GM12891 (cell line): ENCODE measurements around the gene GATAD2B.

Experiments
- POLR2A ChIP-seq: IDR thresholded peaks from 2 replicates; pipeline ENCODE4 v1.6.1; 2011; ENCODE audit warnings: low read depth, low read length, control low read depth
- POLR2AphosphoS5 ChIP-seq: IDR thresholded peaks from 2 replicates; pipeline ENCODE4 v1.6.1; 2011; ENCODE audit warnings: low read depth, low read length, control low read depth
- POU2F2 ChIP-seq: IDR thresholded peaks from 2 replicates; pipeline ENCODE4 v1.6.1; 2011; ENCODE audit warnings: low read depth, mild to moderate bottlenecking, control low read depth, low read length, moderate library complexity
- SPI1 ChIP-seq: IDR thresholded peaks from 2 replicates; pipeline ENCODE4 v1.6.1; 2011; ENCODE audit warnings: low read depth, low read length, control low read depth
- TAF1 ChIP-seq: IDR thresholded peaks from 2 replicates; pipeline ENCODE4 v1.6.1; 2011; ENCODE audit warnings: low read depth, low read length, control low read depth

- no peak for TF ChIP-seq POLR2AphosphoS5
- TF ChIP-seq POLR2A, result no peak; the same call in 1 of the 2 replicates
- TF ChIP-seq SPI1, result peak; percentile 42; the same call in 1 of the 2 replicates
- TF ChIP-seq TAF1, result no peak
- TF ChIP-seq POU2F2, result no peak
Measured at GRCh38 chr1:153775458-153776327, 147.1 kb downstream of the GATAD2B start.
